ENCODE results near the gene PMM2. TPM values are rescaled to one million over a fixed set of nuclear protein-coding genes. Genes with fewer than 3 reads are reported as not detected.
"Not testable (repeated sequence)": the region's sequence is repeated elsewhere in the genome, so short reads cannot be mapped to it uniquely, and the experiment has no call there.

The PMM2 gene
- polyA plus RNA-seq, 4 donors: 21.1 to 48.1 (median 36.0) TPM

DNA sequence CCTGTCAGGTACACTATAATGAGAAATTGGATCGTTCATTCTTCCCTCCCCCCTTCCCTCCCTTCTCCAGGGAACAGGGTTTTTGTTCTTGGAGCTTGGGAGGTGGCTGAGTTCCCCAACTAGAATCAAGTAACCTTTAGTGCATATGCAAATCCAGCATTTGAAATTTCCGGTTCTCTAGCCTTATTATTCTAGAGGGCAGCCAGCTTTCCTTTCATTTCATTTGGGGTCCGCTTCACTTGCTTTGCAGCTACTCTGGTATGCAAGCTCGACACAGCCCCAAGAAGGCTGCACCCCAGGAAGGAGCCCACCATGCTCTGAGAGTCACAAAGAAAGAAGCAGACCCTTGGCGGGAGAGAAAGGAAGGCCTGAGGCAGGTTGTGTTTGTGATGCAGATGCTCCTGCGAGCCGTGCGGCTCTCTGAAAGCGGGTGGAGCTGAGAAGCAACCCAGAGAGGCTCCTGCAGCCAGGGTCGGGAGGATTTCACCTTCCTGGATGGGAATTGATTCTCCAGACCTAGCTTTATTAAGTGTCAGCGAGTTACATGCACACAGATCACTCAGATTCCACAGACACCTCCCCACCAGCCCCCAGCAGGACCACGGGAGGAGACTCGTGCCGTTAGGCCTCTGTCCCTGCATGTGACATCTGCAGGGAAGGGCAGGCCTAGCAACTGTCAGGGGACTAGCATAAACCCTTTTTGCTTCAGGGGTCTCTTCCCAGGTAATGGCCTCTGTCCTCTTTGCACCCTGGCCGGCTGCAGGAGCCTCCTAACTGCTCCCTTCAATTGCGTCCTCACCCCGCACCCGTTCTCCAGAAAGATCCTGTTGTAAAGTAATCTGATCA lies 34.5 kb downstream of the PMM2 start:
- DNase-seq (no peak), FAIRE-seq (no peak)
- Histone ChIP-seq H3K4me1 (ENCODE audit: control insufficient read depth in 3 of 3, insufficient read depth in 2 of 3, low read depth in 1 of 3, low read length in 2 of 3) (no peaks in the 10 kb centered on the region), H3K27ac (ENCODE audit: low read depth in 1 of 3, low read length in 2 of 3) (no peak overlapping the region), H3K36me3 (ENCODE audit: control insufficient read depth in 3 of 3, insufficient read depth in 2 of 3, low read depth in 1 of 3, low read length in 3 of 3) (peaks cover 6 to 39% (median 14%) of the 10 kb centered on the region in 3 donors), H3K4me3 (ENCODE audit: low read depth in 1 of 3, low read length in 3 of 3) (no peak overlapping the region), H3K27me3 (ENCODE audit: control insufficient read depth in 3 of 3, insufficient read depth in 3 of 3, low read length in 3 of 3) (no peaks in the 10 kb centered on the region), H3K9me3 (ENCODE audit: control insufficient read depth in 2 of 2, insufficient read depth in 1 of 2, low read depth in 1 of 2, low read length in 1 of 2) (no peaks in the 10 kb centered on the region)
- 84 to 89% (median 88%) methylated on average over 18 of the region's 18 CpGs for WGBS, 3 donors

- 77 to 92% (median 88%) methylated on average over 16 of the region's 16 CpGs for WGBS, 3 donors
Measured at GRCh38 chr16:8832717-8833105, 35.1 kb downstream of the PMM2 start.

DNA sequence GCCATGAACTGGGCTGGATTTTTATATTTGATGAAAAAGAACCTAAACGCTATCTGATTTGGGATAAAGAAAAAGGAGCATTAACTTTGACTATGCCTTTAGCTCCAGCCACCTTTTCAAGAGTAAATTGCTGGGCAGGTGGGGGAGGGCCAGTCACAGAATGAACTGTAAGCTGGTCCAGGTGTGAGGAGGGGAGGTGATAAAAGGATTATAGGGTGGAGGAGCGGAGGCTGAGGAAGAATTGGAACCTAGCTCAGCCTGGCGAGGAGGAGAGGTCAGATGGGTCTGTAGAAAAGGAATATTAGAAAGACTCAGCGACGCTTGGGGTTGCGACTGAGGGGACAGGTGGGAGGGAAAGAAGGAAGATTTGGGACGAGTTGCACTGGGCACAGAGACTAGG lies 39.2 kb downstream of the PMM2 start:
- H3K36me3 ChIP-seq (ENCODE audit: control insufficient read depth in 3 of 3, insufficient read depth in 2 of 3, low read depth in 1 of 3, low read length in 3 of 3): peaks cover 0 to 13% (median 2%) of the 10 kb centered on the region in 3 donors
- WGBS, 3 donors: 95 to 96% (median 95%) methylated on average over 7 of the region's 7 CpGs
- H3K4me3 ChIP-seq (ENCODE audit: low read depth in 1 of 3, low read length in 3 of 3); H3K9me3 ChIP-seq (ENCODE audit: control insufficient read depth in 2 of 2, insufficient read depth in 1 of 2, low read depth in 1 of 2, low read length in 1 of 2); FAIRE-seq; H3K4me1 ChIP-seq (ENCODE audit: control insufficient read depth in 3 of 3, insufficient read depth in 2 of 3, low read depth in 1 of 3, low read length in 2 of 3); H3K27me3 ChIP-seq (ENCODE audit: control insufficient read depth in 3 of 3, insufficient read depth in 3 of 3, low read length in 3 of 3); H3K27ac ChIP-seq (ENCODE audit: low read depth in 1 of 3, low read length in 2 of 3); DNase-seq: not testable (repeated sequence)

More at GRCh38 chr16:8832717-8833105, 35.1 kb downstream of the PMM2 start:
- DNase-seq (no peak), FAIRE-seq (no peak)
- no peak overlapping the region for H3K4me3 ChIP-seq (ENCODE audit: low read depth in 1 of 3, low read length in 3 of 3)
- H3K4me1 ChIP-seq (ENCODE audit: control insufficient read depth in 3 of 3, insufficient read depth in 2 of 3, low read depth in 1 of 3, low read length in 2 of 3): no peaks in the 10 kb centered on the region
- no peaks in the 10 kb centered on the region for H3K9me3 ChIP-seq (ENCODE audit: control insufficient read depth in 2 of 2, insufficient read depth in 1 of 2, low read depth in 1 of 2, low read length in 1 of 2)
- no peaks in the 10 kb centered on the region for H3K27me3 ChIP-seq (ENCODE audit: control insufficient read depth in 3 of 3, insufficient read depth in 3 of 3, low read length in 3 of 3)
- peaks cover 6 to 39% (median 14%) of the 10 kb centered on the region in 3 donors for H3K36me3 ChIP-seq (ENCODE audit: control insufficient read depth in 3 of 3, insufficient read depth in 2 of 3, low read depth in 1 of 3, low read length in 3 of 3)
- H3K27ac ChIP-seq (ENCODE audit: low read depth in 1 of 3, low read length in 2 of 3): no peak overlapping the region

GRCh38 chr16:8837594-8837993 lies 40.0 kb downstream of the PMM2 start:
- H3K27me3 ChIP-seq (ENCODE audit: control insufficient read depth in 3 of 3, insufficient read depth in 3 of 3, low read length in 3 of 3); H3K27ac ChIP-seq (ENCODE audit: low read depth in 1 of 3, low read length in 2 of 3); FAIRE-seq; H3K36me3 ChIP-seq (ENCODE audit: control insufficient read depth in 3 of 3, insufficient read depth in 2 of 3, low read depth in 1 of 3, low read length in 3 of 3); H3K4me3 ChIP-seq (ENCODE audit: low read depth in 1 of 3, low read length in 3 of 3); H3K4me1 ChIP-seq (ENCODE audit: control insufficient read depth in 3 of 3, insufficient read depth in 2 of 3, low read depth in 1 of 3, low read length in 2 of 3); DNase-seq; H3K9me3 ChIP-seq (ENCODE audit: control insufficient read depth in 2 of 2, insufficient read depth in 1 of 2, low read depth in 1 of 2, low read length in 1 of 2): not testable (repeated sequence)
- 84 to 89% (median 88%) methylated on average over 15 of the region's 15 CpGs for WGBS, 3 donors

DNA sequence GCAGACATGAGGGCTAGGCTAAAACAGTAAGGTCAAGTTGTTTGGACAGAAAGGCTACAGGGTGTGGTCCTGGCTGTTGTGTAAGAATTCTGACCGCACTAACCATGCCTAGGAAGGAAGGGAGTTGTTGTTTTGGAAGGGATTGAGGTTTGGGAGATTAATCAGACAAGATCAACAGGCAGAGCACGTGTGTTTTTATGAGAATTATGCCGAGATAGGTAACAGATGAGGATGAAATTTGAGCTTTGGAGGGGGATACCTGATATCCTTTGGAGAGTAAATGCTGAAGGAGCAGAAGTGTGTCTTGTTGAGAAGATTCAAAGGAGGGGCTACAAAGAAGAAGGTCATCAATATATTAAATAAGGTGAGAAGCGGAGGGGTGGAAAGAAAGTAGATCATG lies 44.4 kb downstream of the PMM2 start:
- 74 to 78% (median 77%) methylated on average over 4 of the region's 4 CpGs for WGBS, 3 donors
- peaks cover 0 to 18% (median under 1%) of the 10 kb centered on the region in 3 donors for H3K36me3 ChIP-seq (ENCODE audit: control insufficient read depth in 3 of 3, insufficient read depth in 2 of 3, low read depth in 1 of 3, low read length in 3 of 3)
- not testable (repeated sequence) for H3K4me3 ChIP-seq (ENCODE audit: low read depth in 1 of 3, low read length in 3 of 3); DNase-seq; FAIRE-seq; H3K27me3 ChIP-seq (ENCODE audit: control insufficient read depth in 3 of 3, insufficient read depth in 3 of 3, low read length in 3 of 3); H3K9me3 ChIP-seq (ENCODE audit: control insufficient read depth in 2 of 2, insufficient read depth in 1 of 2, low read depth in 1 of 2, low read length in 1 of 2); H3K4me1 ChIP-seq (ENCODE audit: control insufficient read depth in 3 of 3, insufficient read depth in 2 of 3, low read depth in 1 of 3, low read length in 2 of 3); H3K27ac ChIP-seq (ENCODE audit: low read depth in 1 of 3, low read length in 2 of 3)

GRCh38 chr16:8843296-8843695 lies 45.7 kb downstream of the PMM2 start:
- 75 to 89% (median 77%) methylated on average over 11 to 12 of the region's 12 CpGs for WGBS, 3 donors
- peaks cover 2 to 29% (median 4%) of the 10 kb centered on the region in 3 donors for H3K36me3 ChIP-seq (ENCODE audit: control insufficient read depth in 3 of 3, insufficient read depth in 2 of 3, low read depth in 1 of 3, low read length in 3 of 3)
- H3K4me1 ChIP-seq (ENCODE audit: control insufficient read depth in 3 of 3, insufficient read depth in 2 of 3, low read depth in 1 of 3, low read length in 2 of 3); FAIRE-seq; H3K27me3 ChIP-seq (ENCODE audit: control insufficient read depth in 3 of 3, insufficient read depth in 3 of 3, low read length in 3 of 3); H3K9me3 ChIP-seq (ENCODE audit: control insufficient read depth in 2 of 2, insufficient read depth in 1 of 2, low read depth in 1 of 2, low read length in 1 of 2); H3K4me3 ChIP-seq (ENCODE audit: low read depth in 1 of 3, low read length in 3 of 3); DNase-seq; H3K27ac ChIP-seq (ENCODE audit: low read depth in 1 of 3, low read length in 2 of 3): not testable (repeated sequence)

DNA sequence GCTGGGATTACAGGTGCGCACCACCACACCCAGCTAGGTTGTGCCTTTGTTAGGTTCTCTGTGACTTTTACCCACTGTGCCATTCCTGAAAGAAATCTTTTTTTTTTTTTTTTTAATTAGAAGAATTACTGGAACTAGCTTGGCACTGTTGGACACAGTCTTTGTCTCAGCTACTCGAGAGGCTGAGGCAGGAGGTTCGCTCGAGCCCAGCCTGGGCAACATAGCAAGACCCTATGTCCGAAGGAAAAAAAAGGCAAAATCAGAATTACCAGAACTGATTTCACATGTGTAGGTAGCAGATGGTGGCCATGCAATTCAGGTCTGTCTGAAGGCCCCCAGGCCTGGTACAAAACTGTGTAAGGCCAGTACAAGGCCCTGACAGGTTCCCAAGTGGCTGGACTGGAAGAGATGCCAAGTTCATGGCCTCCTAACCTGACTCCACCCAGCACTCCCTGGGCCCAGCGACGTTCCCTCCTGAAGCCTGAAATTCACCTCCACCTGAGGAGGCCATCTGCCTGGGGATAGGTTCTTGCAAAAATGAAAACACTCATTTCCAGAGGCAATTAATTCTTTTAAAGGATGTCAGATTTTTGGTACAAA lies 48.2 kb downstream of the PMM2 start:
- no peak for FAIRE-seq
- Histone ChIP-seq H3K9me3 (ENCODE audit: control insufficient read depth in 2 of 2, insufficient read depth in 1 of 2, low read depth in 1 of 2, low read length in 1 of 2) (no peaks in the 10 kb centered on the region), H3K27ac (ENCODE audit: low read depth in 1 of 3, low read length in 2 of 3) (no peak overlapping the region), H3K36me3 (ENCODE audit: control insufficient read depth in 3 of 3, insufficient read depth in 2 of 3, low read depth in 1 of 3, low read length in 3 of 3) (peaks cover 7 to 51% (median 9%) of the 10 kb centered on the region in 3 donors), H3K4me3 (ENCODE audit: low read depth in 1 of 3, low read length in 3 of 3) (no peak overlapping the region), H3K4me1 (ENCODE audit: control insufficient read depth in 3 of 3, insufficient read depth in 2 of 3, low read depth in 1 of 3, low read length in 2 of 3) (no peaks in the 10 kb centered on the region), H3K27me3 (ENCODE audit: control insufficient read depth in 3 of 3, insufficient read depth in 3 of 3, low read length in 3 of 3) (no peaks in the 10 kb centered on the region)
- no peak for DNase-seq
- 91 to 93% (median 93%) methylated on average over 7 of the region's 7 CpGs for WGBS, 3 donors

- no peak for DNase-seq
- no peak for FAIRE-seq
- H3K27me3 ChIP-seq (ENCODE audit: control insufficient read depth in 3 of 3, insufficient read depth in 3 of 3, low read length in 3 of 3): no peaks in the 10 kb centered on the region
- H3K27ac ChIP-seq (ENCODE audit: low read depth in 1 of 3, low read length in 2 of 3): no peak overlapping the region
- peaks cover 7 to 56% (median 9%) of the 10 kb centered on the region in 3 donors for H3K36me3 ChIP-seq (ENCODE audit: control insufficient read depth in 3 of 3, insufficient read depth in 2 of 3, low read depth in 1 of 3, low read length in 3 of 3)
- H3K4me3 ChIP-seq (ENCODE audit: low read depth in 1 of 3, low read length in 3 of 3): no peak overlapping the region
- no peaks in the 10 kb centered on the region for H3K9me3 ChIP-seq (ENCODE audit: control insufficient read depth in 2 of 2, insufficient read depth in 1 of 2, low read depth in 1 of 2, low read length in 1 of 2)
- no peaks in the 10 kb centered on the region for H3K4me1 ChIP-seq (ENCODE audit: control insufficient read depth in 3 of 3, insufficient read depth in 2 of 3, low read depth in 1 of 3, low read length in 2 of 3)
- 87 to 93% (median 90%) methylated on average over 10 of the region's 10 CpGs for WGBS, 3 donors
Measured at GRCh38 chr16:8846401-8846932, 48.8 kb downstream of the PMM2 start.

Data from small intestine (tissue), 7 donors.